Measurements from ENCODE around the gene C10orf67. TPM values are rescaled to one million over a fixed set of nuclear protein-coding genes. Genes with fewer than 3 reads are reported as not detected.
"Not testable (repeated sequence)": the region's sequence is repeated elsewhere in the genome, so short reads cannot be mapped to it uniquely, and the experiment has no call there.

The C10orf67 gene
- not detected in 2 replicates for total RNA-seq (2014; rRNA removed; shearing (Covaris generic))

DNA sequence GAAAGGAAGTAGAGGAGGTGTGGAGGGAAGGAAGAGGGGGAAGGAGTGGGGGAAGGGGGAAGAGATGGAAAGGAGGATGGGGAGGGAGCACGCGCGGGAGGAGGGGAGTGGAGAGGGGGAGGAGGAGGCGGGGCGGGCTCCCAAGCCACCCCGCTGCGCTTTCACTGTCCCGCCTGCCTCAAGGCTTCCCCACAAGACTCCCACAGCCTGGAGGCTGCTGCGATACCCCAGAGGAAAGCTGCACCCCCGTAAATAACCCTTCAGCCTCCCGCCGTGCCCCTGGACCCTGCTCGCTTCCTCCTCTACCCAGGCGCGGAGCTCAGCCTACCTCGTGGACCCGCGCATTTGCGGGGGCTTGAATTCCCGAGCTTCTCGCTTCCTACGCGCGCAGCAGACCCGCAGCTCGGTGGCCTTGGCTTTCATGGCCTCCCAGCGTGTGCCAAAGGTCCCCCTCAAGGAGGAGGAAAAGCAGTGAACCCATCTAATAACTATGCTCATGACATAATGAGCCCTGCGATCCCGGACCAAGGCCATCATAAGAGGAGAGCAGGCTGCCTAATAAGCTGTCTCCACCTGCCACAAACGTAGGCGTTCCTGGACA, at the start of gene C10orf67:
TSS of gene C10orf67 (minus strand) at position 557 of the 601 bp plus-strand sequence. CDS start at position 534, 23 bp downstream.
- in situ Hi-C loops (cut with HindIII; ENCODE audit: low sequenced_read_pairs), result no loop called here
- DNase-seq (ENCODE audit: low spot score), result peak; percentile 16

DNA sequence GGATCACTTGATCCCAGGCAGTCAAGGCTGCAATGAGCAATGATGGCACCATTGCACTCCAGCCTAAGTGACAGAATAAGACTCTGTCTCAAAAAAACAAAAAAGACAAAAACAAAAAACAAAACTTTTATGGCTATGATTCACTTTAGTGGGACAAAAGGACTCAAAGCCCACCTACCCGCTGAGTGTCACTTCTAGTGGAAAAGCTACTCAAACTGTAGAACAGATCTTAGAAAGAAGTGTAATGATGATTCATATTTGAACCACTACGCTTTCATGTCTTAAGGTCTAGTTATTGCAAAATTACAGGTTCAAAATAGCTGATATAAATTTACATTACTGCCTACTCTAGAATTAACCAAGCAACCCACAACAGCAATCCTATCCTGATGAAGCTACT, 47.2 kb upstream of the C10orf67 start:
- in situ Hi-C loops (cut with HindIII; ENCODE audit: low sequenced_read_pairs), result no loop called here
- no peak for DNase-seq (ENCODE audit: low spot score)

DNA sequence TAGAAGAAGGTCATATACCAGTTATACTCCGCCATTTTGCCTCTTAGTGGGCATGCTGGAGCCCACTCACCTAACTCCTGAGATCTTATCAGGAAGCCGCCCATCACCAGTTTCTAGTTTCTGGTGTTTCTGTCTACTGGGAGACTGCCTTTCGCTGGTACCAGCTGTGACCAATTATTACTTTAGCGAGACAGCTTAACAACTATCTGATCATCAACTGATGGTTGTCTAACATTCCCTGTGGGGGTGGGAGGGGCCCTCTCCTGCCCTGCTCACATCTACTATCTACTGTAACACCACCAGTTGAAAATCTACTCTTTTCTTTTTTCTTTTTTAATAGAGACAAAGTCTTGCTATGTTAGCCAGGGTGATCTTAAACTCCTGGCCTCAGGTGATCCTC, 46.2 kb upstream of the C10orf67 start:
- in situ Hi-C loops (cut with HindIII; ENCODE audit: low sequenced_read_pairs), result no loop called here
- DNase-seq (ENCODE audit: low spot score), result no peak

DNA sequence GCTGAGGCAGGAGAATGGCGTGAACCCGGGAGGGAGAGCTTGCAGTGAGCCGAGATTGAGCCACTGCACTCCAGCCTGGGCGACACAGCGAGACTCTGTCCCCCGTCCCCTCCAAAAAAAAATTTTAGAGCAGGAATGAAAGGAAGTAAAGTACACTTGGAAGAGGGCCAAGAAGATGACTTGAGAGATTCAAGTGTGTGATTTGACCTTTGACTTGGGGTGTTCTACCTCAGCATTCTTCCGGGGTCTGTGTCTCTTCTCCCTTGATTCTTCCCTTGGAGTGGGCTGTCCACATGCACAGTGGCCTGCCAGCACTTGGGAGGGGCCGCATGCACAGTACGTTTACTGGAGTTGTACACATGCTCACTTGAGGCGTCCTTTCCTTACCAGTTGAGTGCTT, 45.8 kb upstream of the C10orf67 start:
- in situ Hi-C loops (cut with HindIII; ENCODE audit: low sequenced_read_pairs); DNase-seq (ENCODE audit: low spot score): not testable (repeated sequence)

- DNase-seq (ENCODE audit: low spot score); in situ Hi-C loops (cut with HindIII; ENCODE audit: low sequenced_read_pairs): not testable (repeated sequence)
These were observed 42.9 kb upstream of the C10orf67 start for GRCh38 chr10:23387516-23387915.

- no peak for DNase-seq (ENCODE audit: low spot score)
- in situ Hi-C loops (cut with HindIII; ENCODE audit: low sequenced_read_pairs), result no loop called here
These were observed 41.5 kb upstream of the C10orf67 start for GRCh38 chr10:23386052-23386451.

DNA sequence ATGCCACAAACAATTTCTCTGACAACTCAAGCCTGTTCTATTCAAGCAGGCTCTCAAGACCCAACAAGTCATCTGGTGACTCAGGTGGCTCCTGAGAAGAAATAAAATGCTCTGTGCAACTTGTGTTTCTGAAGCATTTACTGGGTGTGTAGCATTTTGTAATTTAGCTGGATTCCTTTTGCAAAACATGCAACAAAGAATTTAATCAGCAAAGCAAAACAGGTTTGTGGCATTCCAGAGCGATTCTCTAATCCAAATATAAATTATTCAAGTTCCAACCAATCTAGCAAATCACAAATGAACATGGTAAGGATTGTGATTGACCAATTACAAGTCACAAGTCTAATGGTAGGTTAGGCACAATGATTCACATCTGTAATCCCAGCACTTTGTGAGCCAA, 39.8 kb upstream of the C10orf67 start:
- DNase-seq (ENCODE audit: low spot score), result no peak
- in situ Hi-C loops (cut with HindIII; ENCODE audit: low sequenced_read_pairs), result no loop called here

DNA sequence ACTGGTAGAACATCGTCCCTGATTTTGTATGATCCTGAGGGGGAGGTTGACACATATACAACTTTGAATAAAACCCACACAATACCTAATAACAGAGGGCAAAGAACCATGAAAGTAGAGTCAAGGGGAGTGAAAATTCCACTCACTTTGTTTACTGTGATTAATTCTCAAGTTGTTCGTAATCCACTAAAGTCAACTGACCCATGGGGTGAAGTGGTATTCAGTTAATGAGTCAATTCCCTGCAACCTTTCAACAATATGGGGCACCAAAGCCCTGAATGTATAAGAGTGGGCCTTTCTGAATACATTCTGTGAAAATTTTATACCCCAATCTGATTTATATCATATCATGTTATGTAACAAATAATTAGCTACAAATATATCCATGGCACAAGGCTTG, 39.0 kb upstream of the C10orf67 start:
- DNase-seq (ENCODE audit: low spot score), result no peak
- in situ Hi-C loops (cut with HindIII; ENCODE audit: low sequenced_read_pairs), result no loop called here

- DNase-seq (ENCODE audit: low spot score), result no peak
- in situ Hi-C loops (cut with HindIII; ENCODE audit: low sequenced_read_pairs), result no loop called here
These were observed 36.9 kb upstream of the C10orf67 start for GRCh38 chr10:23381298-23382040.

DNA sequence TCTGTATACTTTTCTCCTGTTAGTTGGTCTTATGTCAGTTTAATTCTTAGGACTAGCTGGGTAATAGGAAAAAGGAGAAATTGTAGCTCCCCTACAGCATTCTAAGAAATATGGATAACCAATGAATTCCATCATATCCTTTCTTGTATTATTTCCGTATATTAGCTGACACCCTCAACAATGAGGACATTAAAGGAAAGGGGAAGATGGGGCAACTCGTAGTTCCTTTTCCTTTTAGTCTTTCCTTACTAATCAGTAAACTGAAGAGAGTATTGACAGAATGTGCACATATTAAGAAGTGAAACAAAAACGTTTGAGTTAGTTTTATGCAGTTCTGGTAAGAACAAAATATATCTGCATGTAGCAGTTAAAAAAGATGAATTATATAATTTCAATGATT, 35.1 kb upstream of the C10orf67 start:
- no peak for DNase-seq (ENCODE audit: low spot score)
- in situ Hi-C loops (cut with HindIII; ENCODE audit: low sequenced_read_pairs), result no loop called here

- no peak for DNase-seq (ENCODE audit: low spot score)
- in situ Hi-C loops (cut with HindIII; ENCODE audit: low sequenced_read_pairs), result no loop called here
These were observed 31.6 kb upstream of the C10orf67 start for GRCh38 chr10:23376229-23376655.

GRCh38 chr10:23375366-23375765, 30.8 kb upstream of the C10orf67 start:
- no peak for DNase-seq (ENCODE audit: low spot score)
- in situ Hi-C loops (cut with HindIII; ENCODE audit: low sequenced_read_pairs), result no loop called here

DNA sequence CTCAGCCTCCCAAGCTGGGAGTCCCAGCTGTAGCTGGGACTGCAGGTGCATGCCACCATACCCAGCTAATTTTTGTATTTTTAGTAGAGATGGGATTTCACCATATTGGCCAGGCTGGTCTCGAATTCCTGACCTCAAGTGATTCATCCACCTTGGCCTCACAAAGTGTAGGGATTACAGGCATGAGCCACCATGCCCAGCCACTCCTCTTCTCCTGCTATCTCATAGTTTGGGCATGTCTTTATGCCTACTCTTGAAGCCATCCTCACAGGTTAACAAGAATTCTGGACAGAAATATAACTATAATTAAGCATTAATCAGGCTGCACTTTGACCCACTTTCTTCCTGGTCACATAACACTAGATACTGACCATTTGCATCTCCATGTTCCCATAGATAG, 28.6 kb upstream of the C10orf67 start:
- in situ Hi-C loops (cut with HindIII; ENCODE audit: low sequenced_read_pairs), result no loop called here

DNA sequence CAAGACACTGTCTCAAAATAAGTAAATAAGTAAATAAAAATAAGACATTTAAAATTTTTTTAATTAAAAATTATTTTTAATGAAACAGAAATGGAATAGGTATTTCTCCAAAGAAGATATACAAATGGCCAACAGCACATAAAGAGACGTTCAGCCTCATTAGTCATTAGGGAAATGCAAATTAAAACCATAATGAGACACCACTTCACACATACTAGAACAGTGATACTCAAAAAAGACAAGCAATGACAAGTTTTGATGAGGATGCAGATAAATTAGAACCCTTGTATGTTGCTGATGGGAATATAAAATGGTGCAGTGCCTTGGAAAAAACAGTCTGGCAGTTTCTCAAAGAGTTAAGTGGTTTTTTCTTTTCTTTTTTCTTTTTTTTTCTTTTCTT, 26.5 kb upstream of the C10orf67 start:
- in situ Hi-C loops (cut with HindIII; ENCODE audit: low sequenced_read_pairs), result no loop called here
- DNase-seq (ENCODE audit: low spot score), result no peak

More for the DNA sequence above, 28.6 kb upstream of the C10orf67 start:
- no peak for DNase-seq (ENCODE audit: low spot score)

DNA sequence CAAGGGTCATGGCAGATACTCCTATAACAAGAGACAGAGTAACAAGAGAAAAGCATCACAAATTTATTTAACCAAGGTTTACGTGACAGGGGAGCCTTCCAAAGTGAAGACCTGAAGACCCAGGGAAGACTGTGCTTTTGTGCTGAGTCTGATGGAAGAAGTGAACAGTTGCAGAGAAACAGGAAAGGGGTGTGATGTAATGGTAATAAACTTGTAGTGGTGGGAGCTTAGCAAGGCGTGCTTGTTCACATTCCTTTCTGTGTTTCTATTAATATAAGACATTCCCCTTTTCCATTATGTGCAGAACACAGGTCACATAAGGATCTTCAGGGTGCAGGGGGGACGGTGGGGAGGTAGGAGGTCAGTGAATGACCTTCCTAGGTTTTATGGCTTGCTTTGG, 25.5 kb upstream of the C10orf67 start:
- no peak for DNase-seq (ENCODE audit: low spot score)
- in situ Hi-C loops (cut with HindIII; ENCODE audit: low sequenced_read_pairs), result no loop called here

- DNase-seq (ENCODE audit: low spot score), result no peak
- in situ Hi-C loops (cut with HindIII; ENCODE audit: low sequenced_read_pairs), result no loop called here
These were observed 24.4 kb upstream of the C10orf67 start for GRCh38 chr10:23368816-23369640.

- in situ Hi-C loops (cut with HindIII; ENCODE audit: low sequenced_read_pairs), result no loop called here
- DNase-seq (ENCODE audit: low spot score), result no peak
These were observed 23.4 kb upstream of the C10orf67 start for GRCh38 chr10:23367896-23368595.

DNA sequence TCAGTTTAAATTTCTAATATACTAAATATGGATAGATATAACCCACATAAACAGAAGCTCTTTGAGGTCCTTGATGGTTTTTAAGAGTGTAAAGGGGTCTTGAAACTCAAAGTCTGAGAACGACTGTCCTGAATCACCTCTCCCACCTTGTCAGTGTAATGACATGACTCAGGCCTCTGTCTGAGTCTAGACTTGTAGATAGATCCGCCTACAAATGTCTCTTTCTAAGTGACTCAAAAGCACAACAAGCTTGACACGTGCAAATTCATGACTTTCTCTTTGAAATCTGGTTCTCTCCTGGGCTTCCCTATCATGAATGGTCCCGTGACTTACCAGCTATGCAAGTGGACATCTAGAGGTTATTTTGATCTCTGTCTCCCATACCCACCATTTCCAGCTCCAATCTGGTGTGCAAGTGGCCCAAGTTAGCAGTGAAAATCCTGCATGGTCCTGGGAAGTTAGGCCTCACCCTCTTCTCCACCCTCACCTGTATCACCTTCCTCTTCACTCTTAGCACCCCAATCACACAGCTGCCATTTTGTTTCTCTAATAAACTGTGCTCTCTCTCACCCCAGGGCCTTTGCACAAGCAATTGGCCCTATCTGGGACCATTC, 20.9 kb upstream of the C10orf67 start:
- in situ Hi-C loops (cut with HindIII; ENCODE audit: low sequenced_read_pairs); DNase-seq (ENCODE audit: low spot score): not testable (repeated sequence)

DNA sequence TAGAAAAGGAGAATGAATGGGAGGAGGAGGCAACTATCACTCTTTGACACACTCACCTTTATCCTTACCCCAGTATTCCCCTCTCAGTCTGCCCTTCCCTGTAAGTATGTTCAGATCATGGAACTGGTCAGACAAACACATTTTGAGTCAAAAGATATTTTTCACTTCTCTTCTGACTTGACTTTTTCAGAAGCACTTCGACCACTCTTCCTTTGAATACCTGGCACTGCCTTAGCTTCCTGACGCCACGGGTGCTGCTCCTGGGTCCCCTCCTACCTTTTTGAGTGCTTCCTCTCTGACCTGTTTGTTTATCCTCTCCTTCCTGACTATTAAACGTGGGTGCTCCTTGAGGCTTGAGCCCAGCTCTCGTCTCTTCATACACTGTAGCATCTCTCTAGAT, 19.8 kb upstream of the C10orf67 start:
- DNase-seq (ENCODE audit: low spot score), result no peak
- in situ Hi-C loops (cut with HindIII; ENCODE audit: low sequenced_read_pairs), result no loop called here

Data from G401 (cell line).